HUES48 (cell line): ENCODE results near the gene ARAP2.

Experiments used
- H3K27ac ChIP-seq: one replicate; pipeline ENCODE4 v1.7.0; 2013; ENCODE audit warnings: low read depth, low read length, inconsistent platforms
- H3K27me3 ChIP-seq: 2 replicates; pipeline ENCODE4 v1.6.1; 2013; ENCODE audit warnings: mild to moderate bottlenecking, low read length; ENCODE audit not compliant: control insufficient read depth, insufficient read depth
- H3K36me3 ChIP-seq: 2 replicates; pipeline ENCODE4 v1.6.1; 2013; ENCODE audit warnings: low read length; ENCODE audit not compliant: control insufficient read depth, insufficient read depth
- H3K4me1 ChIP-seq: 2 replicates; pipeline ENCODE4 v1.6.1; 2013; ENCODE audit warnings: mild to moderate bottlenecking, low read length; ENCODE audit not compliant: control insufficient read depth, insufficient read depth
- H3K4me3 ChIP-seq: 2 replicates; pipeline ENCODE4 v1.5.1; 2013; ENCODE audit warnings: mild to moderate bottlenecking, low read depth, low read length
- H3K9ac ChIP-seq: 2 replicates; pipeline ENCODE4 v1.6.1; 2013; ENCODE audit warnings: mild to moderate bottlenecking, low read depth, low read length, moderate library complexity
- H3K9me3 ChIP-seq: 2 replicates; pipeline ENCODE4 v1.6.1; 2013; ENCODE audit warnings: low read length; ENCODE audit not compliant: control insufficient read depth, insufficient read depth

Gene ARAP2

DNA sequence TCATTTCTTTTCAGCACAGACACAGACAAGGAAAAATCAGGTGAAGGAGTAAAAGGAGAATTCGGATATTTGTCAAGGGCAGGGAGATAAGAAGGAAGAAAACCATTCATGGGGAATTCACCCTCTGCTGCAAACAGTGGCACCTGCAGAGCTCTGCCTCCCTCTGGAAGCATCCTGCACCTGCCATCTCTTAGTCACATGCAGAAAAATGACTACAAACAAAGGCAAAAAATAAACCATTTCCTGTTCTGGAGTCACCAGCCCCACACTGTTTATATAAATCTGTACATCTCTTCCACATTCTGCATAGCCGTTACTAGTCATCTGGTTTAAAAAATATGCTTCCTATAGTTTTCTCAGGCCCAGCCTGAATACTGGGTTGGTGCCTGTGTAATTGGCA is 205.3 kb downstream of the ARAP2 start:
- peaks cover 5% of the 10 kb centered on the region; the same call in 1 of the 2 replicates for H3K4me1 ChIP-seq
- H3K27me3 ChIP-seq: no peaks in the 10 kb centered on the region
- H3K36me3 ChIP-seq: no peaks in the 10 kb centered on the region
- no peak overlapping the region for H3K4me3 ChIP-seq
- no peaks in the 10 kb centered on the region for H3K9me3 ChIP-seq
- no peak overlapping the region for H3K9ac ChIP-seq
- H3K27ac ChIP-seq: no peak overlapping the region

DNA sequence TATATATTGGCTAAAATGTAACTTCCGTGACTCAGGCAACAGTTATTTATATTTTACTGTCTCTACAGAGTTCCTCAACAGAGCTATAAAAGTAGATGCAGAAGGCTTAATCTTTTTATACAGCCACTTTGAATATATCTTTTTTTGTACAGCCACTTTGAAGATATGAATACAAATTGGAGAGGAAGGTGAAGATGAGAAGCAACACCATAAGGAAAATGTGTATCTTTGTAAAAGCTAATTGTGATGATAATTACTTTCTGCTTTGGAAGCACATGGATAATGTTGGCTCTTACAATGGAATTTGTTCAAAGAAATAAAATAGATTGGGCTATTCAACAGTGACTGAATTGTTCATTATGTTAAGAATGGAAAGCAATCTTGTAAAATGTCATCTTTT is 205.8 kb downstream of the ARAP2 start:
- Histone ChIP-seq H3K4me1 (peaks cover 5% of the 10 kb centered on the region; the same call in 1 of the 2 replicates), H3K4me3 (no peak overlapping the region), H3K36me3 (no peaks in the 10 kb centered on the region)

DNA sequence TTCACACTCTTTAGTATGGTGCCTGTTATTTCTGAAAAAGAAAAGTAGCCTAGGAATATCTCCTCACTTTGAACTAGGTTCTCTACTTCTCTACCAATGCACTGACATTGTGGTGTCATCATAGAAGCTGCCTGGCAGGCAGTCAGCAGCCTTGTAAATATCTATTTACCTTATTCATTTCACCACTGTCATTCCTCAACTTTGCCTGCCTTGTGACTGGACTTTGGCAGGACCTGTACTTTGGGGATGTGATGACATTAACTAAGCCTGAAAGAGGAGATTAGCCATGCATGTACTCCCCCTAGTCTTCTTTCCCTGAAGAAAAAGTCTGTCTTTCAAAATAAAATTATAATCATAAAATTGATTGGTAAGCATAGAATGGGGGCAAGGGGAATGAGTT is 207.2 kb downstream of the ARAP2 start:
- Histone ChIP-seq H3K9me3 (no peaks in the 10 kb centered on the region), H3K4me1 (peaks cover 5% of the 10 kb centered on the region; the same call in 1 of the 2 replicates), H3K27ac (no peak overlapping the region), H3K36me3 (no peaks in the 10 kb centered on the region), H3K4me3 (no peak overlapping the region), H3K9ac (no peak overlapping the region), H3K27me3 (no peaks in the 10 kb centered on the region)

More for the DNA sequence above, 205.8 kb downstream of the ARAP2 start:
- Histone ChIP-seq H3K27ac (no peak overlapping the region), H3K9ac (no peak overlapping the region), H3K9me3 (no peaks in the 10 kb centered on the region), H3K27me3 (no peaks in the 10 kb centered on the region)

DNA sequence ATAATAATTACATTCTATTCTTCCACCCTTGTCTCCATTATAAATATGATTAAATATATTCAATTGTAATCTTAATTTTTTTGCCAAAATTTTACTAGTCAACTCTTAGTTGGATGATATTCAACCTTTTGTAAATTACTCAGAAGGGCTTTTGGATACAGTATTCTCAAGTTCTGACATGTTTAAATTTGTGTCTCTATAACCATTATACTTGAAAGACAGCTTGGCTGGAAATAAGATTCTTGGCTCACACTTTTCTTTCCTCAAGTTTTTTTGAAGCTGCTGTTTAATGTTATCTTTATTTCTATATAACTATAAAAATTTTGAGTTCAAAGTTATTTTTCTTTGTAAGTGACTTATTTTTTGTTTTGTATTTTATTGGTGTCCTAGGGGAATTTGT is 214.4 kb downstream of the ARAP2 start:
- H3K36me3 ChIP-seq: no peaks in the 10 kb centered on the region
- H3K4me1 ChIP-seq: peaks cover 19% of the 10 kb centered on the region
- no peak overlapping the region for H3K27ac ChIP-seq
- H3K4me3 ChIP-seq: no peak overlapping the region
- H3K27me3 ChIP-seq: no peaks in the 10 kb centered on the region; the same call in 1 of the 2 replicates
- no peaks in the 10 kb centered on the region for H3K9me3 ChIP-seq
- H3K9ac ChIP-seq: no peak overlapping the region

DNA sequence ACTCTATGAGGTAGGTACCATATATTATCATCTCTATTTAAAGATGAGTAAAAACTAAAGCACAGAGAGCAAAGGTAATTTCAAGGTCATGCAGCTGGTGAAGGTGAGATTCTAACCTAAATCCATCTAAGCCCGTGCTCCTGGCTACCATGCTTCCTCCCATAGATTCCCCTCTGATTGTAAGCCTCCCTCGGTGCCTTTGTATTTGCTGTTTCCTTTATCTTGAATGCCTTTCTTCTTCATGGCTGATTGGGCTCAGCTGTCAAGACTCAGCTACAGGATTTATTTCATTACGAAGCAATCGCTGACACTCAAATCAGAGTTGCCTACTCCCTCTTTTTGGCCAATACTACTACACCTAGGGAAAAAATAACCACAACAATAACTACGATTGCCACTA is 217.1 kb downstream of the ARAP2 start:
- Histone ChIP-seq H3K4me3 (no peak overlapping the region), H3K4me1 (peaks cover 19% of the 10 kb centered on the region), H3K9me3 (no peaks in the 10 kb centered on the region), H3K27ac (peak overlapping the region; percentile 52), H3K36me3 (no peaks in the 10 kb centered on the region), H3K9ac (no peak overlapping the region), H3K27me3 (no peaks in the 10 kb centered on the region; the same call in 1 of the 2 replicates)

DNA sequence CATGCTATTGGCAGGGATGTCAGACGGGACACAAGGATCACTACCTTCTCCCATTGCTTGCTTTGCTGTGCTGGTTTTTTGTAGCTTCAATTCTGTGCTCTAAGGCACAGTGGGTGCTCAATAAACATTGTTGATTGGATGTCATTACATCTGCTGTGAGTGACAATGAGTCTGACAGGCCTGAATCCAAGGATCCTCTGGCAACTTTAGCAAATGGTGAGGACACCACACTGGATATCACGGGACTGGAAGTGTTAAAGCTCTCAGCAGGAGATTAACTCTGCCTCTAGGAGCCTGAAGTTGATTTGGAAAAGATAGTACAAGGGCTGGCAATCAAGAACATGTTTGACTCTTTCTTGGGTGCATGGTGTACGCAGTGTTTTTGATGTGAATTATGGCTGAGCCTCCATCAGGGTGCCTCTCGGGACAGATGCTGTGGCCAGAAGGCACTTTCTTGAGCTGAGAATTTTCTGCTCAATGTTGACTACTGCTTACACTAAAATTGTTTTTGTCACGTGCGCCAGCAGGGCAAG is 217.9 kb downstream of the ARAP2 start:
- Histone ChIP-seq H3K27ac (peak overlapping the region; percentile 52), H3K9me3 (no peaks in the 10 kb centered on the region), H3K9ac (no peak overlapping the region), H3K4me1 (peaks cover 19% of the 10 kb centered on the region), H3K4me3 (no peak overlapping the region), H3K27me3 (no peaks in the 10 kb centered on the region; the same call in 1 of the 2 replicates), H3K36me3 (no peaks in the 10 kb centered on the region)

DNA sequence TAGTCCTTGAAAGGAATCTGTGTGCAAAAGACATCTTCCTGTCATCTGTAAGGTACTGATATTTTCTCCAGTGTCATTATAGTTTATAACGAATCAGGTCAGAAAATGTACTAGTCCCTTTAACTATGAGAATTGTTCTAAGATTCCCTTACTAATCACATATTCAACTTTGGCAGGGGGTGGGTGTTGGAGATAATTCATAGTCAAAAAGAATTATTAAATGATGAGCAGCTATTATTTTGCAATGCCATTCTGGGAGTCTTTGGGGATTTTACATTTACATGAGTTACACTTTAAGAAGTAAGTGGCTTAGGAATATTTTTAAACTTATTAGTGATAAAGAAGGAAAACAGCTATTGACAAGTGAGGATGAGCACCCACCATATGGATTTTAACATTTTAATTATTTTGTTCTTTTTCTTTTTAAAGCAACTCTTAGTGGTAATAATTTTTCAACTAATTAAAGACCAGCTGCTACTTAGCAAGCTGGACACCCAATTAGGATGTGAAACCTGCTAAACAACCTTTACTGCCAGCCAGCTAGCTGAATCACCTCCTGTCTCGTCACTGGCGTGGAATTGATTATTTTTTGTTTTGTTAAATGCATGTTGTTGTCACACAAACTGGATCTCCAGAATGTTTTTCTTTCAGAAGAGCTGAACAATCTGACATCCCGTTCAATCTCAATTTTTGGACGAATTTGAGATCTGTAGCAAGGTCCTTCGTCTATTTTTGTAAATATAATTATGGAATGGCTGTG is 219.2 kb downstream of the ARAP2 start:
- H3K9me3 ChIP-seq: no peaks in the 10 kb centered on the region

DNA sequence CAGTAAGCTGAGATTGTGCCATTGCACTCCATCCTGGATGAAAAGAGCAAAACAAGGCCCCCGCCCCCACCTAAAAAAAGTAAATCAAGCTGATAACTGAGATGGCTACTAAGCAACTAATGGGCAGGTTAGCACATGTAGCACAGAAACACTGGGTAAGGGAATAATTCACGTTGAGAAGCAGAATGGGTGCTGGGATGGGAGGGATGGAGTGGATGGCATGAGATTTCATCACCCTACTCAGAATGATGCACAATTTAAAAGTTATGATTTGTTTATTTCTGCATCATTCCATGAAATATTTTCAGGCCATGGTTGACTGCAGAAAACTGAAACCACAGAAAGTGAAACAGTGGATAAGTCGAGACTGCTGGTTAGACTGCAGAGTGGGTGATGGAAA is 224.0 kb downstream of the ARAP2 start:
- H3K9ac ChIP-seq: no peak overlapping the region
- H3K27me3 ChIP-seq: no peaks in the 10 kb centered on the region
- H3K36me3 ChIP-seq: no peaks in the 10 kb centered on the region
- no peaks in the 10 kb centered on the region for H3K4me1 ChIP-seq
- H3K9me3 ChIP-seq: no peaks in the 10 kb centered on the region
- no peak overlapping the region for H3K4me3 ChIP-seq
- H3K27ac ChIP-seq: no peak overlapping the region

More for the DNA sequence above, 219.2 kb downstream of the ARAP2 start:
- H3K9ac ChIP-seq: no peak overlapping the region
- H3K4me1 ChIP-seq: peaks cover 19% of the 10 kb centered on the region
- H3K27ac ChIP-seq: no peak overlapping the region
- no peaks in the 10 kb centered on the region; the same call in 1 of the 2 replicates for H3K27me3 ChIP-seq
- no peak overlapping the region for H3K4me3 ChIP-seq
- H3K36me3 ChIP-seq: no peaks in the 10 kb centered on the region
